GM12878 (cell line): Measurements from ENCODE around the gene PPP1R13L. TPM values are rescaled to one million over a fixed set of nuclear protein-coding genes. Genes with fewer than 3 reads are reported as not detected.

Source experiments
- ATAC-seq: fragments of 200-7000 bp; cut with Tn5 transposase; 3 replicates; pipeline ENCODE4 v1.9.1; 2020; ENCODE audit warnings: mild to moderate bottlenecking, moderate library complexity
- BruUV-seq: library from RNA; stranded (reverse); fragments of 400-500 nt; replicated peaks from 2 replicates; lab custom pipeline; 2021; lab: Mats Ljungman, UMichigan
- CTCF ChIA-PET: fragments of 300-600 bp; sonication (Branson Sonifier 250); formaldehyde crosslinking; extraction: SDS; loops from one replicate; lab custom pipeline; 2021; ENCODE audit warnings: inconsistent platforms; lab: Yijun Ruan, JAX
- POLR2A ChIA-PET: fragments of 350-600 bp; formaldehyde crosslinking; extraction: SDS; loops from one replicate; lab custom pipeline; 2021; ENCODE audit warnings: inconsistent platforms; lab: Charles Lee
- RAD21 ChIA-PET: fragments of 300-600 bp; sonication (Branson Sonifier 250); formaldehyde crosslinking; loops from one replicate; lab custom pipeline; 2023; ENCODE audit warnings: antibody characterized with exemption; ENCODE audit not compliant: unreplicated experiment; lab: Charles Lee
- SMC1A ChIA-PET: fragments of 300-600 bp; sonication (Branson Sonifier 250); formaldehyde crosslinking; loops from one replicate; lab custom pipeline; 2023; ENCODE audit not compliant: unreplicated experiment, uncharacterized antibody; lab: Charles Lee
- DNase-seq: peaks from one replicate; pipeline ENCODE4 v3.0.0-alpha.2; 2011; ENCODE audit warnings: low read depth, low spot score
- FAIRE-seq: peaks from 3 replicates; lab custom pipeline; 2011; peaks lifted over from hg19 to GRCh38; lab: Jason Lieb, UNC
- H2AFZ ChIP-seq: 2 replicates; pipeline ENCODE4 v1.6.0; 2011; ENCODE audit warnings: low read depth, low read length, control low read depth; ENCODE audit not compliant: control insufficient read depth
- H3K27ac ChIP-seq: 2 replicates; pipeline ENCODE4 v1.5.1; 2011; ENCODE audit warnings: control low read depth; ENCODE audit not compliant: control insufficient read depth, insufficient read depth
- H3K27me3 ChIP-seq, 2 experiments: replicated peaks in 1 of 2; 2 replicates each; pipeline versions ENCODE4 v1.6.0 to v1.6.1; 2011; ENCODE audit warnings: low read length in 1 of 2; ENCODE audit not compliant: control insufficient read depth in 2 of 2, insufficient read depth in 2 of 2
- H3K36me3 ChIP-seq, 2 experiments: 2 replicates each; pipeline ENCODE4 v1.5.1; 2011; ENCODE audit warnings: low read length in 1 of 2; ENCODE audit not compliant: control insufficient read depth in 2 of 2, insufficient read depth in 2 of 2
- H3K4me1 ChIP-seq: 2 replicates; pipeline ENCODE4 v1.6.1; 2011; ENCODE audit warnings: mild to moderate bottlenecking, low read length, moderate library complexity, mixed read lengths; ENCODE audit not compliant: control insufficient read depth, insufficient read depth
- H3K4me2 ChIP-seq: 2 replicates; pipeline ENCODE4 v1.6.0; 2011; ENCODE audit warnings: control low read depth; ENCODE audit not compliant: control insufficient read depth, insufficient read depth
- H3K4me3 ChIP-seq: fragments of 200-600 bp; sonication (generic); 2 replicates; pipeline ENCODE4 v1.5.1; 2016
- H3K79me2 ChIP-seq: 2 replicates; pipeline ENCODE4 v1.6.0; 2011; ENCODE audit warnings: low read length; ENCODE audit not compliant: control insufficient read depth, insufficient read depth
- H3K9ac ChIP-seq: 2 replicates; pipeline ENCODE4 v1.8.0; 2011; ENCODE audit warnings: low read length, control low read depth, mixed read lengths; ENCODE audit not compliant: control insufficient read depth, insufficient read depth
- H3K9me3 ChIP-seq: replicated peaks from 3 replicates; pipeline ENCODE4 v1.5.1; 2011; ENCODE audit warnings: mild to moderate bottlenecking, low read length; ENCODE audit not compliant: control insufficient read depth, insufficient read depth
- H4K20me1 ChIP-seq: 2 replicates; pipeline ENCODE4 v1.6.0; 2011; ENCODE audit not compliant: control insufficient read depth, insufficient read depth
- CBX3 ChIP-seq: fragments of 200-600 bp; sonication (generic); IDR thresholded peaks from 2 replicates; pipeline ENCODE4 v1.6.1; 2016; ENCODE audit warnings: low read depth, borderline replicate concordance
- CBX5 ChIP-seq: sonication (generic); IDR thresholded peaks from 2 replicates; pipeline ENCODE4 v1.6.1; 2016; ENCODE audit warnings: low read depth, moderate library complexity, mild to moderate bottlenecking, inconsistent platforms
- CHD1 ChIP-seq: IDR thresholded peaks from 2 replicates; pipeline ENCODE4 v1.6.1; 2012; ENCODE audit warnings: low read depth, low read length, improper control_type of control experiment
- MTA3 ChIP-seq: IDR thresholded peaks from 2 replicates; pipeline ENCODE4 v1.6.1; 2012; ENCODE audit warnings: low read length, inconsistent platforms, borderline replicate concordance
- MYB ChIP-seq: fragments of 150-350 bp; IDR thresholded peaks from 2 replicates; pipeline ENCODE4 v1.6.1; 2014; ENCODE audit warnings: mild to moderate bottlenecking, low read depth, low read length, borderline replicate concordance
- POLR2AphosphoS2 ChIP-seq: IDR thresholded peaks from 2 replicates; pipeline ENCODE4 v1.6.1; 2011; ENCODE audit warnings: low read depth, mild to moderate bottlenecking, low read length, improper control_type of control experiment, moderate library complexity
- TCF12 ChIP-seq: IDR thresholded peaks from 2 replicates; pipeline ENCODE4 v1.6.1; 2011; ENCODE audit warnings: low read depth, mild to moderate bottlenecking, low read length
- WGBS: methylation state at CpG from one replicate; pipeline ENCODE4 v1.1.6; 2016; ENCODE audit warnings: low lambda C conversion rate; ENCODE audit not compliant: insufficient replicate concordance, insufficient coverage; ENCODE audit errors: missing lambda C conversion rate; 5-methylcytosine and 5-hydroxymethylcytosine counted together
- in situ Hi-C: fragments of 300-500 bp; cut with MboI; formaldehyde crosslinking; loops from 9 replicates; pipeline ENCODE4 v1.14.3; 2018; ENCODE audit warnings: mixed read lengths
- intact Hi-C: fragments of 100-400 bp; cut with micrococcal nuclease; formaldehyde crosslinking; loops from one replicate; pipeline ENCODE4 v1.14.2; 2022; ENCODE audit not compliant: unreplicated experiment
- polyA plus RNA-seq, 11 experiments: library from polyadenylated mRNA; depleted of rRNA in 4 of 11; unstranded in 6 of 11; stranded (reverse) in 5 of 11; fragments of >200 nt; fragmentation: Nextera tagmentation in 4 of 11; fragmentation: Illumina TruSeq in 1 of 11; extraction: Ambion mirVana in 4 of 11; extraction: Trizol in 1 of 11; gene quantifications; 1 replicate in 1 of 11; 2 replicates in 10 of 11; pipeline versions ENCODE4 v1.2.1 to v1.2.3, GENCODE V29; 2011 to 2016; ENCODE audit warnings: inconsistent platforms in 2 of 11, missing spikeins in 2 of 11, low read depth in 1 of 11
- total RNA-seq, 4 experiments: library from RNA; depleted of rRNA in 3 of 4; stranded (reverse); fragments of >200 nt in 3 of 4; fragmentation: Illumina TruSeq in 1 of 4; extraction: Trizol in 1 of 4; gene quantifications; 2 replicates each; pipeline versions ENCODE4 v1.2.1 to v1.2.3, GENCODE V29; 2013 to 2021

PPP1R13L gene
- total and polyA plus RNA-seq, 10 of the 15 experiments (the other 5 are each of a cell fraction or from before 2014, with no cell fraction given) = 0.40 to 10.0 (median 2.5) TPM

DNA sequence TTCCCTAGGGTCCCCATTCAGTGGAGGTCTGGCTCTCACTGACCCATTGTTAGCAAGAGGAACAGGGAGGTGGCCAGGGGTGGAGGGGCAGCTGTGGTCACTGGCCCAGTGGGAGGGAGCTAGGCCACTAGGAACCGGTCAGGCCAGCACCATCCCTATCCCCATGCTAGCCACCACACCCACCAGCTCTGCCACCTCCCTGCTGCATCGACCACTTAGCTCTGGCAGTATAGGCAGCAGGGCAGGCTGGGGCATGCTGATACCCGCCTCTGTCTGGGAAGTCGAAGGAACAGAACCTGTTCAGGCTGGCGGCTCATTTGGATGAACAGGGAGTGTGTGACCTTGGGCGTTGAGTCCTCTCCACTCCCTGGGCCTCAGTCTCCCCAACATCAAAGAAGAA, 4.7 kb downstream of the PPP1R13L start:
- H3K9ac ChIP-seq = no peak overlapping the region
- ATAC-seq (no peak), DNase-seq (no peak), FAIRE-seq (no peak)
- in situ Hi-C loops (no loop called here), intact Hi-C loops (loop anchor here (10.0 kb wide), 1 partner anchor 245 kb away; no protein-coding TSS in a partner anchor)
- POLR2A ChIA-PET = interaction anchor here (0.5 to 0.9 kb wide), 3 partner anchors 24 to 229 kb away, joined by 3 read pairs; no protein-coding TSS in a partner anchor
- H3K9me3 ChIP-seq = no peaks in the 10 kb centered on the region
- no peak overlapping the region for H3K27ac ChIP-seq
- CTCF ChIA-PET = interaction anchor here (0.6 to 5.2 kb wide), 5 partner anchors 9 to 85 kb away, joined by 3 to 93 read pairs (median 4); partner anchors contain the start of gene ERCC1
- TF ChIP-seq TCF12 (no peak), MYB (no peak), POLR2AphosphoS2 (no peak), CBX3 (no peak), CHD1 (no peak), MTA3 (no peak), CBX5 (no peak)
- SMC1A ChIA-PET = interaction anchor here (6.2 kb wide), 1 partner anchor 79 kb away, joined by 55 read pairs; no protein-coding TSS in a partner anchor
- RAD21 ChIA-PET = interaction anchor here (0.7 to 1.1 kb wide), 2 partner anchors 87 to 183 kb away, joined by 3 to 4 read pairs; no protein-coding TSS in a partner anchor
- no peak overlapping the region for H3K4me3 ChIP-seq
- no peak overlapping the region for H2AFZ ChIP-seq
- BruUV-seq = no TSS peak
- no peaks in the 10 kb centered on the region; a peak in 1 of 4 replicates for H3K27me3 ChIP-seq
- no peaks in the 10 kb centered on the region for H3K79me2 ChIP-seq
- WGBS = 87% methylated on average over 6 of the region's 6 CpGs
- no peak overlapping the region for H3K4me2 ChIP-seq
- H4K20me1 ChIP-seq = no peaks in the 10 kb centered on the region
- H3K4me1 ChIP-seq = peaks cover 4% of the 10 kb centered on the region
- no peaks in the 10 kb centered on the region for H3K36me3 ChIP-seq
